Bronchus fibroblast of lung (primary cell): ENCODE results near the gene KPTN. TPM values are rescaled to one million over a fixed set of nuclear protein-coding genes. Genes with fewer than 3 reads are reported as not detected.

Experiments
- total RNA-seq: library from RNA; depleted of rRNA; stranded (reverse); fragments of >200 nt; gene quantifications from 2 replicates; pipeline ENCODE4 v1.2.3, GENCODE V29; 2015

Gene KPTN
- total RNA-seq = 6.4 and 10.9 TPM in 2 replicates

DNA sequence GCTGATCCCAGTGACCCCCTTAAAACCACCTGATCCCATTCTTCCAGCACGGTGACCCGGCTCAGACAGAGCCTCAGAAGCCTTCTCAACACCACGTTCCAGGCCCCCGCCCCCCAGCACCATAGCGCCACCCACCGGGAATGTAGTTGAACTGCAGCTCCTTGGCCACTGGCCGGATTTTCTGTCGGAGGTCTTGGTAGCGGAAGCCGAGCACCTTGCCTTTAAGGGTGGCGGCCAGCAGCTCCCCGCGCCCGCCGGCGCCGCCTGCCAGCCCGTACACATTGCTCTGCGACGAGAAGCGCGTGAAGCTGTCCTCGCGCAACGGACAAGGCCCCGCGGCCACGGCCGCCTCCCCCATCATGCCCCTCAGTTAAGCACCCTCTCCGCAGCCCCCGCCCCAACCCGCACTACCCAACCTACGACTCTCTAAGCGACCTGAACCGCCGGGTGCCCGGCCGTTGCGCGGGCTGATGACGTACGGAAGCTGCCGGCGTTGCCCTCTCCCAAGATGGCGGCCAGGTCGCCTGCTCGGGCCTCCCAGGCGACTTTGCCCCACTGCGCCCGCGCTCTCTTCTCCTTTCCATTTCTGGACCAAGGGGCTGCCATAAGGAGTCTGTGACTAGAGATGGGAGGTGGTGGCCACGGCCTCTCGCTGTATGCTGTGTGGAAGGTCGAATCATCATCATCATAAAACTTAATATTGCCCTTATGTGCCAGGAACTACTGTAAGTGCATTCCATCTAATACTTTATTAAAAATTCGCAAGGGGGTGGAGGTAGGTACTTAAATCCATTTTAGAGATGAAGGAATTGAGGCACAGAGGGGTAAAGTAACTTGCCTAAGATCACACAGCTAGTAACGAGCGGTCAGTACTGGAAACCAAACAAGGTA, at the start of gene KPTN:
KPTN (minus strand) TSS at position 420 of the 891 bp plus-strand sequence; CDS start at position 361, 59 bp downstream.

DNA sequence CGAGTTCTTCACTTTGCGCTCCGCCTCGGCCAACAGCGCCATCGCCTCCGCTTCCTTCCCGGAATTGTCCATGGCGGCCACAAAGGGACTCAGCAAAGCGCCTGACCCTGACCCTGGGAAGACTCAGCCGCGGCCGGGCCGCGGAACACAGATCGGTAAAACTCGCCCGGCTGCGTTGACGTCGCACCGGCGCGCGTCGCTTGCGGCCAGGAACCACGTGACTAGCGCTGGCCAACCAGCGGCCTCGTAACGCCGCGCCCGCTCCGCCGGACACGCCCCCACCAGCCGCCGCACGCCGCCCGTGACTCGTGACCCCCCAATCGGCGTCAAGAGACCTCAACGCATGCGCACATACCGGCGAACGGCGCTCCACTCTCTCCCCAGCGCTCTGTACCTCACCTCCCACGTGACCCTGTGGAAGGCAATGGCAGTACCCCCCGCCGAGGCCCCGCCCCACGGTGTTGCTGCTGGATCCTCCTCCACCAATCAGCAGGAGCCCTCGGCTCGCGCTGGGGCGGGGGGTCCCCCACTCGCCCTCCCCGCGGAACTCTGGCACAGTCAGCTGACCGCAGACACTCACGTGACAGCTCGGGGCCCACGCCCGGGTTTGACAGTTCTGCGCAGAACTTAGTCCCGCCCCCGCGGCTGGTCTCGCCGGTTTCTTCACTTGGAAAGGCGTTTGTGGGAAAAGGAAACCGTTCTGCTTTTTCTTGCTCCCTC, 31.0 kb upstream of the KPTN start, which contains the start of gene NAPA:
NAPA (minus strand) TSS at position 195 of the 720 bp plus-strand sequence; CDS start at position 72, 123 bp downstream.

DNA sequence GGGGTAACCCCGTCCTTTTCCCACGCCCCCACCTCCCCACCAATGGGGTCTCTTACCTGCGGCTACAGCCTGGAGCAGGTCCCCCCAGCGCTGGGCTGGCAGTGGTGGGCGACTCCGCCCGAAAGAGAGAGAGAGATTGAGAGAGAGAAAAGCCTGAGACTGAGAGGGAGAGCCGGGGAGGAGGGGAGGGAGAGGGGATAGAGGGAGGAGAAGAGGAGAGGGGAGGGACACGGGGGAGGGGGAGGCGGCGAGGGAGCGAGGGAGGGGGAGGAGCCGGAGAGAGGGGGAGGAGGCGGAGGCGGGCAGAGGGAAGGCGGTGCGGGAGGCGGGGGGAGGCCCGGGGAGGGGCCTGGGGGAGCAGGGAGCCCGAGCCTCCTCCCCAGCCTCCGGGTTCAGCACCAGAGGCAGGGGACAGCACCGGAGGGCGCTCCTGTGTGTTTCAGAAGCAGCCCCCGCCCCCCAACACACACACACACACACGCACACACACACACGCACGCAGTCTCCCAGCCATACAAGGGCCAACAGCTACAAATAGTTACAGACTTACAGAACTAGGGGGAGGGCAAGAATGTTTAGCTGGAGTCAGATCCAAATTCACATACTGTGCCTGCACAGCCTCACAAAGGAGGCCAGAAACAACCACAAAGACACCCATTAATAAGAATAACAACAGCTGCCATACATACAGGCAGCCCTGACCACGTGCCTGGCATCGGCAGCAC, 12.1 kb downstream of the KPTN start, which contains the start of gene SLC8A2:
SLC8A2 (minus strand) TSS at position 161 of the 725 bp plus-strand sequence. CDS start 5,490 bp downstream, outside the sequence.

Other genes starting within 250 kb of the KPTN start
- gene CCDC9, start 227.7 kb downstream of the KPTN start, total RNA-seq = 13.6 and 15.3 TPM in 2 replicates
- 7.1 and 10.4 TPM in 2 replicates for gene INAFM1, start 209.3 kb downstream of the KPTN start, total RNA-seq
- 0.15 and 0.17 TPM in 2 replicates for gene C5AR1, start 174.4 kb downstream of the KPTN start, total RNA-seq
- gene C5AR2, start 152.0 kb downstream of the KPTN start, total RNA-seq = 0.30 TPM in 1 of 2 replicates, not detected in the other
- gene DHX34, start 134.9 kb downstream of the KPTN start, total RNA-seq = 12.4 and 13.7 TPM in 2 replicates
- gene MEIS3, start 64.7 kb downstream of the KPTN start, total RNA-seq = 6.7 and 7.7 TPM in 2 replicates
- not detected in 2 replicates for gene SLC8A2, start 12.3 kb downstream of the KPTN start, total RNA-seq
- 97.2 and 106 TPM in 2 replicates for gene NAPA, start 30.8 kb upstream of the KPTN start, total RNA-seq
- gene ZNF541, start 88.9 kb upstream of the KPTN start, total RNA-seq = 0.15 TPM in 1 of 2 replicates, not detected in the other
- gene BICRA, start 124.9 kb upstream of the KPTN start, total RNA-seq = 4.3 and 4.4 TPM in 2 replicates
- 112 and 126 TPM in 2 replicates for gene EHD2, start 229.2 kb upstream of the KPTN start, total RNA-seq